H9 (cell line): ENCODE results near the gene SH3TC1. TPM values are rescaled to one million over a fixed set of nuclear protein-coding genes. Genes with fewer than 3 reads are reported as not detected.

Source experiments
- DNase-seq: peaks from one replicate; pipeline ENCODE4 v3.0.0-alpha.2; 2017
- H2AFZ ChIP-seq: one replicate; pipeline ENCODE4 v1.6.1; 2013; ENCODE audit warnings: mild to moderate bottlenecking, low read length, control low read depth, moderate library complexity
- H2AK5ac ChIP-seq: 2 replicates; pipeline ENCODE4 v1.6.1; 2013; ENCODE audit warnings: low read length, control low read depth, mixed read lengths; ENCODE audit not compliant: insufficient read length
- H2BK120ac ChIP-seq: one replicate; pipeline ENCODE4 v1.6.1; 2013; ENCODE audit warnings: low read depth, mild to moderate bottlenecking, low read length, control low read depth, inconsistent platforms; ENCODE audit not compliant: poor library complexity, severe bottlenecking
- H2BK12ac ChIP-seq: 2 replicates; pipeline ENCODE4 v1.6.1; 2013; ENCODE audit warnings: low read length, control low read depth, mixed read lengths, low read depth; ENCODE audit not compliant: insufficient read length
- H2BK15ac ChIP-seq: 2 replicates; pipeline ENCODE4 v1.6.1; 2013; ENCODE audit warnings: low read depth, low read length, control low read depth
- H2BK20ac ChIP-seq: one replicate; pipeline ENCODE4 v1.6.1; 2013; ENCODE audit warnings: low read depth, mild to moderate bottlenecking, low read length, control low read depth, inconsistent platforms; ENCODE audit not compliant: poor library complexity, severe bottlenecking
- H2BK5ac ChIP-seq: 2 replicates; pipeline ENCODE4 v1.6.1; 2013; ENCODE audit warnings: low read length, control low read depth, mixed read lengths; ENCODE audit not compliant: insufficient read length
- H3K14ac ChIP-seq: 2 replicates; pipeline ENCODE4 v1.6.1; 2013; ENCODE audit warnings: low read length, control low read depth; ENCODE audit not compliant: insufficient read depth
- H3K18ac ChIP-seq: 2 replicates; pipeline ENCODE4 v1.6.1; 2013; ENCODE audit warnings: low read depth, mild to moderate bottlenecking, mixed read lengths, low read length, control low read depth; ENCODE audit not compliant: insufficient read length
- H3K23ac ChIP-seq: 2 replicates; pipeline ENCODE4 v1.6.1; 2013; ENCODE audit warnings: low read length, control low read depth, mixed read lengths, low read depth; ENCODE audit not compliant: insufficient read length
- H3K23me2 ChIP-seq: 2 replicates; pipeline ENCODE4 v1.6.1; 2013; ENCODE audit warnings: low read depth, mild to moderate bottlenecking, mixed read lengths, low read length, control low read depth; ENCODE audit not compliant: insufficient read length, poor library complexity, severe bottlenecking
- H3K27ac ChIP-seq: 2 replicates; pipeline ENCODE4 v1.5.1; 2013; ENCODE audit warnings: low read length, control low read depth, mixed read lengths, low read depth; ENCODE audit not compliant: insufficient read length
- H3K27me3 ChIP-seq: 2 replicates; pipeline ENCODE4 v1.6.1; 2013; ENCODE audit warnings: low read length, control low read depth, inconsistent platforms; ENCODE audit not compliant: insufficient read depth
- H3K4ac ChIP-seq: 2 replicates; pipeline ENCODE4 v1.6.1; 2013; ENCODE audit warnings: low read depth, mild to moderate bottlenecking, control low read depth, inconsistent platforms, low read length, moderate library complexity
- H3K4me1 ChIP-seq: 2 replicates; pipeline ENCODE4 v1.6.1; 2013; ENCODE audit warnings: low read length, control low read depth, inconsistent platforms; ENCODE audit not compliant: insufficient read depth
- H3K4me2 ChIP-seq: 2 replicates; pipeline ENCODE4 v1.6.1; 2013; ENCODE audit warnings: low read length, control low read depth, mixed read lengths; ENCODE audit not compliant: insufficient read length, insufficient read depth
- H3K56ac ChIP-seq: 2 replicates; pipeline ENCODE4 v1.6.1; 2013; ENCODE audit warnings: low read depth, mild to moderate bottlenecking, mixed read lengths, low read length, control low read depth; ENCODE audit not compliant: insufficient read length
- H3K79me1 ChIP-seq: 2 replicates; pipeline ENCODE4 v1.6.1; 2013; ENCODE audit warnings: low read depth, mild to moderate bottlenecking, moderate library complexity, low read length, control low read depth, inconsistent platforms; ENCODE audit not compliant: insufficient read depth, poor library complexity, severe bottlenecking
- H3K79me2 ChIP-seq: 2 replicates; pipeline ENCODE4 v1.6.1; 2013; ENCODE audit warnings: low read length, control low read depth, inconsistent platforms; ENCODE audit not compliant: insufficient read depth
- H3K9ac ChIP-seq: 2 replicates; pipeline ENCODE4 v1.6.1; 2013; ENCODE audit warnings: low read length, control low read depth, mixed read lengths; ENCODE audit not compliant: insufficient read length; ENCODE audit errors: extremely low read depth
- H3K9me3 ChIP-seq: one replicate; pipeline ENCODE4 v1.6.1; 2013; ENCODE audit warnings: low read depth, low read length, inconsistent platforms; ENCODE audit not compliant: control insufficient read depth
- H3T11ph ChIP-seq: one replicate; pipeline ENCODE4 v1.6.1; 2013; ENCODE audit warnings: mild to moderate bottlenecking, low read length, control low read depth, inconsistent platforms
- H4K20me1 ChIP-seq: one replicate; pipeline ENCODE4 v1.6.1; 2013; ENCODE audit not compliant: control insufficient read depth, insufficient read length, insufficient read depth
- H4K5ac ChIP-seq: 2 replicates; pipeline ENCODE4 v1.6.1; 2013; ENCODE audit warnings: low read depth, mild to moderate bottlenecking, mixed read lengths, low read length, control low read depth; ENCODE audit not compliant: insufficient read length
- H4K8ac ChIP-seq: replicated peaks from 2 replicates; pipeline ENCODE4 v1.6.1; 2013; ENCODE audit warnings: low read length, control low read depth, mixed read lengths, low read depth; ENCODE audit not compliant: insufficient read length
- H4K91ac ChIP-seq: 2 replicates; pipeline ENCODE4 v1.6.1; 2013; ENCODE audit warnings: low read depth, mild to moderate bottlenecking, moderate library complexity, mixed read lengths, low read length, control low read depth; ENCODE audit not compliant: insufficient read length
- H3K27ac Mint-ChIP-seq, 3 experiments: 2 replicates in 2 of 3; 3 replicates in 1 of 3; pipeline ENCODE4 v1.8.0; 2020 to 2021; ENCODE audit warnings: mixed read lengths in 3 of 3, mild to moderate bottlenecking in 1 of 3, moderate library complexity in 1 of 3
- H3K27me3 Mint-ChIP-seq: 2 replicates; pipeline ENCODE4 v1.8.0; 2021; ENCODE audit warnings: low read depth, mild to moderate bottlenecking, moderate library complexity, mixed read lengths
- H3K36me3 Mint-ChIP-seq, 3 experiments: 2 replicates in 2 of 3; 3 replicates in 1 of 3; pipeline ENCODE4 v1.8.0; 2020 to 2021; ENCODE audit warnings: low read depth in 3 of 3, mixed read lengths in 3 of 3; ENCODE audit not compliant: insufficient read depth in 1 of 3
- H3K4me1 Mint-ChIP-seq, 2 experiments: 2 replicates each; pipeline ENCODE4 v1.8.0; 2020; ENCODE audit warnings: mixed read lengths in 2 of 2
- H3K4me3 Mint-ChIP-seq, 2 experiments: 2 replicates in 1 of 2; 3 replicates in 1 of 2; pipeline ENCODE4 v1.8.0; 2020 to 2021; ENCODE audit warnings: mild to moderate bottlenecking in 2 of 2, mixed read lengths in 2 of 2, moderate library complexity in 1 of 2
- H3K9me3 Mint-ChIP-seq, 2 experiments: 2 replicates in 1 of 2; 3 replicates in 1 of 2; pipeline ENCODE4 v1.8.0; 2020; ENCODE audit warnings: mild to moderate bottlenecking in 2 of 2, mixed read lengths in 2 of 2, moderate library complexity in 1 of 2
- WGBS: extraction: QIAGEN DNeasy Blood & Tissue Kit; methylation state at CpG from one replicate; pipeline ENCODE4 v1.1.7; 2013; ENCODE audit warnings: missing lambda C conversion rate, low lambda C conversion rate, mixed read lengths; ENCODE audit not compliant: insufficient read length; ENCODE audit errors: extremely low coverage; 5-methylcytosine and 5-hydroxymethylcytosine counted together
- total RNA-seq: library from RNA; stranded (reverse); gene quantifications from 2 replicates; pipeline ENCODE4 v1.2.1, GENCODE V29; 2021
- TF ChIP-seq, protein P1 (sequence below): fragments of 200-600 bp; sonication (generic); conservative IDR thresholded peaks from 3 replicates; pipeline ENCODE4 v1.8.0; 2021; ENCODE audit warnings: antibody characterized with exemption, mild to moderate bottlenecking

SH3TC1 gene
- total RNA-seq, 1 experiment from 2014 or later, result 0.74 TPM

DNA sequence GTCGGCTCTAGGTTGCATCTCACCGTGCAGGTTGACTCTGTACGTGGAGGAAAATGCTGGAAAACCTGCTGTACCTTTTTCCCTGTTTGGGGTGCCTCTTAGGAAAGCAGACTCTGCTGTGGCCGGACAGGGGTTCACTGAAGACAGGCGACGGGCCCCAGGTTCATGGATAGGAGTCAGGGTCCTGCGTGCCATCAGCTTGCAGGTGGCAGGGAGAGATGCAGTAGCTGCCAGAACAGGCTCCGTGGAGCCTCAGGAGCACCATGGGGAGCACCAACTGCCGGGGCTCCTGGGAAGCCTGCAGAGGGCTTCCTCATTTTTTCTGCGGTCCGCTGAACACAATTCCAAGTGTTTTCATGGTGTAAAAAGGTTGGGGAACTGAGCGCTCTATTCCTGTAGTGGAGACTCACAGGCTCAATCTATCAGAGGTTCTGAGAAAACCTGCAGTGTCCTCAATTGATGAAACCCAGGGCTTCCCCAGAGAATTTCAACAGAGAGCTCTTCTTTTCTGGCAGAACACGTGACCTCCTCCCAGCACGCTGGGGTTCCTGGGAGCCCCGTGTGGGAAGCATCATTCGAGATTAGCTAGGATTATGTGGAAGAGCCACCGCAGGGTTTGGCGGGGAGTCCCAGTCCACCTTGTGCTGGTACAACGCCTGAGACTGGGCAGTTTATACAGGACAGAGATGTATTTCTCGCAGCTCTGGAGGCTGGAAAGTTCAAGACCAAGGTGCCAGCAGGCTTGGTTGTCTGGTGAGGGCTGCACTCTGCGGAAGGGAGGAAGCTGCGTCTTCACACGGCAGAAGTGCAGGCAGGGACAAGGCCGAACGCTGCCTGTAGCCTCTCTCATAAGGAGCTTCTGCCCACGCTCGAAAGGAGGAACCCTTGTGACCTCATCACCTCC, 72.1 kb downstream of the SH3TC1 start:
- Mint-ChIP-seq H3K27me3 (peaks cover 38% of the 10 kb centered on the region), H3K27ac (no peak overlapping the region; a peak in 1 of 7 replicates), H3K4me1 (peaks cover 0 to 12% of the 10 kb centered on the region in 2 experiments; a peak in 2 of 4 replicates), H3K36me3 (no peaks in the 10 kb centered on the region; a peak in 1 of 7 replicates), H3K9me3 (no peaks in the 10 kb centered on the region), H3K4me3 (peak overlapping the region; percentile 35 to 67; a peak in 3 of 5 replicates)
- no peak overlapping the region for H4K91ac ChIP-seq
- no peaks in the 10 kb centered on the region for H3K79me2 ChIP-seq
- H2AK5ac ChIP-seq, result no peak overlapping the region
- H3K4me2 ChIP-seq, result no peak overlapping the region
- TF ChIP-seq, protein P1, sequence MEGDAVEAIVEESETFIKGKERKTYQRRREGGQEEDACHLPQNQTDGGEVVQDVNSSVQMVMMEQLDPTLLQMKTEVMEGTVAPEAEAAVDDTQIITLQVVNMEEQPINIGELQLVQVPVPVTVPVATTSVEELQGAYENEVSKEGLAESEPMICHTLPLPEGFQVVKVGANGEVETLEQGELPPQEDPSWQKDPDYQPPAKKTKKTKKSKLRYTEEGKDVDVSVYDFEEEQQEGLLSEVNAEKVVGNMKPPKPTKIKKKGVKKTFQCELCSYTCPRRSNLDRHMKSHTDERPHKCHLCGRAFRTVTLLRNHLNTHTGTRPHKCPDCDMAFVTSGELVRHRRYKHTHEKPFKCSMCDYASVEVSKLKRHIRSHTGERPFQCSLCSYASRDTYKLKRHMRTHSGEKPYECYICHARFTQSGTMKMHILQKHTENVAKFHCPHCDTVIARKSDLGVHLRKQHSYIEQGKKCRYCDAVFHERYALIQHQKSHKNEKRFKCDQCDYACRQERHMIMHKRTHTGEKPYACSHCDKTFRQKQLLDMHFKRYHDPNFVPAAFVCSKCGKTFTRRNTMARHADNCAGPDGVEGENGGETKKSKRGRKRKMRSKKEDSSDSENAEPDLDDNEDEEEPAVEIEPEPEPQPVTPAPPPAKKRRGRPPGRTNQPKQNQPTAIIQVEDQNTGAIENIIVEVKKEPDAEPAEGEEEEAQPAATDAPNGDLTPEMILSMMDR, result no peak
- no peak overlapping the region for H3K56ac ChIP-seq
- no peak overlapping the region for H2BK12ac ChIP-seq
- H4K5ac ChIP-seq, result no peak overlapping the region
- no peak overlapping the region for H3K27ac ChIP-seq
- no peak overlapping the region for H2BK120ac ChIP-seq
- peaks cover 9% of the 10 kb centered on the region; the same call in 1 of the 2 replicates for H3K27me3 ChIP-seq
- no peak overlapping the region for H2BK20ac ChIP-seq
- H3K18ac ChIP-seq, result no peak overlapping the region
- no peak overlapping the region for H2BK5ac ChIP-seq
- H3K23ac ChIP-seq, result no peak overlapping the region
- DNase-seq, result no peak
- WGBS, result no CpG with 5 or more reads among the region's 27 CpGs
- no peak overlapping the region for H4K8ac ChIP-seq
- no peaks in the 10 kb centered on the region for H3K9me3 ChIP-seq
- no peak overlapping the region for H3T11ph ChIP-seq
- no peak overlapping the region; the same call in 1 of the 2 replicates for H3K14ac ChIP-seq
- no peak overlapping the region for H2AFZ ChIP-seq
- no peak overlapping the region for H3K4ac ChIP-seq
- H2BK15ac ChIP-seq, result no peak overlapping the region
- H3K23me2 ChIP-seq, result peaks cover 4% of the 10 kb centered on the region
- no peaks in the 10 kb centered on the region for H3K79me1 ChIP-seq
- no peaks in the 10 kb centered on the region for H4K20me1 ChIP-seq
- H3K4me1 ChIP-seq, result no peaks in the 10 kb centered on the region
- H3K9ac ChIP-seq, result no peak overlapping the region
